Transverse colon (tissue), 4 donors: ENCODE data around the gene FOLR1.

ENCODE experiments used
- EP300 ChIP-seq: sonication (generic); formaldehyde crosslinking; IDR thresholded peaks from one replicate; pipeline ENCODE4 v1.6.1; 2017; ENCODE audit warnings: antibody characterized with exemption, low read depth
- POLR2A ChIP-seq: fragments of 450-650 bp; IDR thresholded peaks from one replicate; pipeline ENCODE4 v1.6.1; 2016; ENCODE audit warnings: antibody characterized with exemption, mild to moderate bottlenecking, moderate library complexity
- POLR2AphosphoS5 ChIP-seq, 3 donors: sonication (generic); formaldehyde crosslinking; IDR thresholded peaks; one replicate each; pipeline ENCODE4 v1.6.1; 2016; ENCODE audit warnings: antibody characterized with exemption in 3 of 3
- TF ChIP-seq, protein P1 (sequence below), 5 experiments: fragments of 200-600 bp in 3 of 5; fragments of 450-650 bp in 2 of 5; sonication (generic) in 3 of 5; IDR thresholded peaks; 1 replicate in 2 of 5; 2 replicates in 3 of 5; pipeline ENCODE4 v1.5.1; 2016 to 2017; ENCODE audit warnings: antibody characterized with exemption in 5 of 5, inconsistent platforms in 3 of 5, mild to moderate bottlenecking in 2 of 5, moderate library complexity in 1 of 5

DNA sequence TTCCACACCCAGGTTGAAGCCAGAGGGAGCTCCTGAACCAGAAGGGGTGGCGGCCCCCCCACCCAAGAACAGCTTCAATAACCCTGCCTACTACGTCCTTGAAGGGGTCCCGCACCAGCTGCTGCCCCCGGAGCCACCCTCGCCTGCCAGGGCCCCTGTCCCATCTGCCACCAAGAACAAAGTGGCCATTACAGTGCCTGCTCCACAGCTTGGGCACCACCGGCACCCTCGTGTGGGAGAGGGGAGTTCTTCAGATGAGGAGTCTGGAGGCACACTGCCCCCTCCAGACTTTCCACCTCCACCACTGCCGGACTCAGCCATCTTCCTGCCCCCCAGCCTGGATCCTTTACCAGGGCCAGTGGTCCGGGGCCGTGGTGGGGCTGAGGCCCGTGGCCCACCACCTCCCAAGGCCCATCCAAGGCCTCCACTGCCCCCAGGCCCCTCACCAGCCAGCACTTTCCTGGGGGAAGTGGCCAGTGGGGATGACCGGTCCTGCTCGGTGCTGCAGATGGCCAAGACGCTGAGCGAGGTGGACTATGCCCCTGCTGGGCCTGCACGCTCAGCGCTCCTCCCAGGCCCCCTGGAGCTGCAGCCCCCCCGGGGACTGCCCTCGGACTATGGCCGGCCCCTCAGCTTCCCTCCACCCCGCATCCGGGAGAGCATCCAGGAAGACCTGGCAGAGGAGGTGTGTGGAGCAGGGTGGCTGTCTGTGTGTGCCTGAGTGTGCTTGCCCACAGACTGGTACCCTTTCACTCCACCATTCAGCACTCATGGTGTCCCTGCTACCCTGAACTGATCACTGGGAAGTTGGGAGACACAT is 45.4 kb downstream of the FOLR1 start:
- TF ChIP-seq POLR2A, result no peak
- TF ChIP-seq, protein P1, sequence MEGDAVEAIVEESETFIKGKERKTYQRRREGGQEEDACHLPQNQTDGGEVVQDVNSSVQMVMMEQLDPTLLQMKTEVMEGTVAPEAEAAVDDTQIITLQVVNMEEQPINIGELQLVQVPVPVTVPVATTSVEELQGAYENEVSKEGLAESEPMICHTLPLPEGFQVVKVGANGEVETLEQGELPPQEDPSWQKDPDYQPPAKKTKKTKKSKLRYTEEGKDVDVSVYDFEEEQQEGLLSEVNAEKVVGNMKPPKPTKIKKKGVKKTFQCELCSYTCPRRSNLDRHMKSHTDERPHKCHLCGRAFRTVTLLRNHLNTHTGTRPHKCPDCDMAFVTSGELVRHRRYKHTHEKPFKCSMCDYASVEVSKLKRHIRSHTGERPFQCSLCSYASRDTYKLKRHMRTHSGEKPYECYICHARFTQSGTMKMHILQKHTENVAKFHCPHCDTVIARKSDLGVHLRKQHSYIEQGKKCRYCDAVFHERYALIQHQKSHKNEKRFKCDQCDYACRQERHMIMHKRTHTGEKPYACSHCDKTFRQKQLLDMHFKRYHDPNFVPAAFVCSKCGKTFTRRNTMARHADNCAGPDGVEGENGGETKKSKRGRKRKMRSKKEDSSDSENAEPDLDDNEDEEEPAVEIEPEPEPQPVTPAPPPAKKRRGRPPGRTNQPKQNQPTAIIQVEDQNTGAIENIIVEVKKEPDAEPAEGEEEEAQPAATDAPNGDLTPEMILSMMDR (IDR thresholded peaks at IDR 0.05), result no peak
- TF ChIP-seq EP300, result no peak
- no peak for TF ChIP-seq POLR2AphosphoS5 (IDR thresholded peaks at IDR 0.05)
